ENCODE data around the gene SERPINA1. TPM values are rescaled to one million over a fixed set of nuclear protein-coding genes. Genes with fewer than 3 reads are reported as not detected.
"Not testable (repeated sequence)": the region's sequence is repeated elsewhere in the genome, so short reads cannot be mapped to it uniquely, and the experiment has no call there.

Gene SERPINA1
- total RNA-seq (2014; rRNA removed; shearing (Covaris generic)): 0.92 and 1.7 TPM in 2 replicates
- polyA plus RNA-seq (2015; cell fraction: cytosol; rRNA removed): 1.2 and 1.4 TPM in 2 replicates
- polyA plus RNA-seq (2015; cell fraction: nucleus; rRNA removed): 0.18 and 2.5 TPM in 2 replicates

DNA sequence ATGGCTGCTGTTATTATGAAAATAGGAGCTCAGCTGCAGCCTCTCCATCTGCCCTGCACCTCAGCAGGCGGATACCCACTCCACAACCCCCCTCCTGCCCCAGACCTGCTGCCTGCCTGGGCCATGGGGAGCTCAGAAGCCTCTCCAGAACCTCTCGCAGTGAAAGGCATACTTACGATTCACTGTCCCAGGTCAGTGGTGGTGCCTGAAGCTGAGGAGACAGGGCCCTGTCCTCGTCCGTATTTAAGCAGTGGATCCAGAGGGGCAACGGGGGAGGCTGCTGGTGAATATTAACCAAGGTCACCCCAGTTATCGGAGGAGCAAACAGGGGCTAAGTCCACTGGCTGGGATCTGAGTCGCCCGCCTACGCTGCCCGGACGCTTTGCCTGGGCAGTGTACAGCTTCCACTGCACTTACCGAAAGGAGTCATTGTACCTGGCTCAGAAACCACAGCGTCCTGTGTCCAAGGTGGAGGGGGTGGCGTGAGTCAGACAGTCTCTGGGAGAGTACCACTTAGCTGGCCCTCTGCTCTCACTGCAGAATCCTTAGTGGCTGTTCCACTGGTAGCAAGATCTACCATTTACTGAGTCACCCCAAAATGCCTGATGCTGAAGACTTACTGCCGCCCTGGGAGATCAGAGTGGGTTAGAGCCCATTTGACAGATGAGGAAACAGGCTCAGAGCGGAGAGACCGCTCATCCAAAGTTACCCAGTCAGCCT lies at the start of gene SERPINA1:
TSS of gene SERPINA1 (minus strand) at position 219 of the 720 bp plus-strand sequence. CDS start 5,365 bp downstream, outside the sequence.
- no peak for DNase-seq (ENCODE audit: low read depth, low spot score)
- in situ Hi-C loops (cut with HindIII; ENCODE audit: low pct_unique_long_range_greater_than_20kb, low sequenced_read_pairs): no loop called here

GRCh38 chr14:94428610-94429009 lies 40.2 kb upstream of the SERPINA1 start:
- DNase-seq (ENCODE audit: low read depth, low spot score): no peak
- in situ Hi-C loops (cut with HindIII; ENCODE audit: low pct_unique_long_range_greater_than_20kb, low sequenced_read_pairs): no loop called here

- DNase-seq (ENCODE audit: low read depth, low spot score): no peak
- in situ Hi-C loops (cut with HindIII; ENCODE audit: low pct_unique_long_range_greater_than_20kb, low sequenced_read_pairs): no loop called here
Observed at GRCh38 chr14:94427016-94427613, 38.7 kb upstream of the SERPINA1 start.

DNA sequence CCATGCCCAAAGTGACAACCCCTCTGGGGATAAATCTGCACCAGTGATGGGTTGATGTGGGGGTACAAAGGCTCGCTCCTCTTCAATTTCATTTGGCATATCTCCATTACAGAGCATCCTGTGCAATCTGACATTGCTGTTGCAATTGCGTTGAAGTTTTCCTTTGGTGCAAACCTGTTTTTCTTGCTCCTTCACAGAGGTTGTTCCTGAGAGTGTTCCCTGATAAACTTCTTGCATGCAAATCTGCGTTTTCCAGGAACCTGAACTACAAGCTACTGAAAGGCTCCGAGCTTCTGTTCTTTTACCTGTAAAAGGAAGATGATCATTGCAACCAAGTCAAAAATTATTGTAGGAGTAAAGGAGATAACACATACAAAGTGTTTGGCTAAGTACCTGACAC lies 38.1 kb upstream of the SERPINA1 start:
- in situ Hi-C loops (cut with HindIII; ENCODE audit: low pct_unique_long_range_greater_than_20kb, low sequenced_read_pairs): no loop called here
- DNase-seq (ENCODE audit: low read depth, low spot score): no peak

GRCh38 chr14:94424371-94424770 lies 36.0 kb upstream of the SERPINA1 start:
- in situ Hi-C loops (cut with HindIII; ENCODE audit: low pct_unique_long_range_greater_than_20kb, low sequenced_read_pairs): no loop called here
- no peak for DNase-seq (ENCODE audit: low read depth, low spot score)

DNA sequence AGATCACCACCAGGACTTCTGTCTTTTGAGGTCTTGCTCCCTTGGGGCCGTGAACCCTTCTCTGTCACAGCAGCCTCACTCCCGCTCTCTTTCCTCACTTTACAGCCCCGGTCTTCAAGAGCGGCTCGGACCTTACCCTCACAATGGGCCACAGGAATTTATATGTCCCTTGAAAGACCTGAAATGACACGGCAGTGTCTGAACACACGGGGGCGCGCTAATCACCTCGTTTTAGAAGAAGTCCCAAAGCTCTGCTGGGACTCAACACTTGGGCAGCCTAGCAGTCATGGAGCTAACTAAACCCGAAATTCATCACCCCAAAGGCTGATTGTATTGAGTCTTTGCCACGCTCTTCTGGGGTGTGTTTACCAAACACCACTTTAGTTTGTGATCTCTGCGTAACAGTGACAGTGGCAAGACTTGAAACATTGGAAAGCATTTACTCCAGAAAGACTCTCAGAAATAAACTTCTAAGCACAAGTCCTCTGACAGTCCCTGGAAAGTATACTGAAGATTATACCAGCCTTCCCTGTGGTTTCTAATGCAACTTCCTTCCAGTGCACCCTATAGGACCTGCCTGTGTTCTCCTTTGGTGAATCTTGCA lies 35.2 kb upstream of the SERPINA1 start:
- in situ Hi-C loops (cut with HindIII; ENCODE audit: low pct_unique_long_range_greater_than_20kb, low sequenced_read_pairs): no loop called here
- DNase-seq (ENCODE audit: low read depth, low spot score): peak; percentile 84

DNA sequence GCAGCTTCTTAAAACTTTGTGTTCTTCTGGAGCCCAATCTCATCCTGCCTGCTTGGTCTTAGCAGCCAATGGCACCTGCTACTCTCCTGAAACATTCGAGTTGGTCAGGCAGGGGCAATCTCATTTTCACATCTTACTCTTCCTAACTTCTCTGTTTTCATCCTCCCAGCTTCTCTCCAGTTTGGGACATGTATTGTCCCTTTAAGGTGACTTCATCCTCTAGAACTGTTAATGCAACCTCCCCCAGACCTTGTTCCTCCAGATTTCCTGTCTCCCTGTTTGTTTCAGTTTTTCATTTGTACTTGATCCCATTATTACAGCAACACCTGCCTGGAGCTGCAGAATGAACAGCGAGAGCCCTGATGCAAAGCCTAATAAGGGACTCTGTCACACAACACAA lies 32.9 kb upstream of the SERPINA1 start:
- no peak for DNase-seq (ENCODE audit: low read depth, low spot score)
- in situ Hi-C loops (cut with HindIII; ENCODE audit: low pct_unique_long_range_greater_than_20kb, low sequenced_read_pairs): no loop called here

DNA sequence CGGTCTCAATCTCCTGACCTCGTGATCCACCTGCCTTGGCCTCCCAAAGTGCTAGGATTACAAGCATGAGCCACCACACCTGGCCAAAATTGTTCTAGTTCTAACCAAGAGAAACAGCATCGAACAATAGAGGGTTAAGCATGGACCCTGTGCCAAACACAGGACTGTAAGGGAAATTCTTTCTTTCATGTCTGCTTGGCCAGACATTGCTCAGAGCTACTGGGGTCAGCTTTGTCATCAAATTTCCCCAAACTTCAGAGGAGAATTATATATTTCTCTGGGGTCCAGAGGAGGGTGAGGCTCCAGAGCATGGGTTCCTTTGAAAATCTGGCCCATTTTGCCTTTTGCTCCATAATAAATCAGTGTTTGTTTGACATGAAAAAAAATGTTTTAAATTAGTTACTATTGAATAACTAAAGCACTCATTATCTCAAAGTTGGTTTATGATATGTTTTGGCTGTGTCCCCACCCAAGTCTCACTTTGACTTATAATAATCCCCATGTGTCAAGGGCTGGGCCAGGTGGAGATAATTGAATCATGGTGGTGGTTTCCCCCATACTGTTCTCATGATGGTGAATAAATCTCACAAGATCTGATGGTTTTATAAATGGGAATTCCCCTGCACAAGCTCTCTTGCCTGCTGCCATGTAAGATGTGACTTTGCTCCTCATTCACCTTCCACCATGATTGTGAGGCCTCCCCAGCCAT lies 29.2 kb upstream of the SERPINA1 start:
- in situ Hi-C loops (cut with HindIII; ENCODE audit: low pct_unique_long_range_greater_than_20kb, low sequenced_read_pairs): not testable (repeated sequence)

GRCh38 chr14:94412671-94413638 lies 24.6 kb upstream of the SERPINA1 start:
- in situ Hi-C loops (cut with HindIII; ENCODE audit: low pct_unique_long_range_greater_than_20kb, low sequenced_read_pairs): no loop called here
- peak; percentile 39 for DNase-seq (ENCODE audit: low read depth, low spot score)

More for the DNA sequence above, 29.2 kb upstream of the SERPINA1 start:
- DNase-seq (ENCODE audit: low read depth, low spot score): not testable (repeated sequence)

DNA sequence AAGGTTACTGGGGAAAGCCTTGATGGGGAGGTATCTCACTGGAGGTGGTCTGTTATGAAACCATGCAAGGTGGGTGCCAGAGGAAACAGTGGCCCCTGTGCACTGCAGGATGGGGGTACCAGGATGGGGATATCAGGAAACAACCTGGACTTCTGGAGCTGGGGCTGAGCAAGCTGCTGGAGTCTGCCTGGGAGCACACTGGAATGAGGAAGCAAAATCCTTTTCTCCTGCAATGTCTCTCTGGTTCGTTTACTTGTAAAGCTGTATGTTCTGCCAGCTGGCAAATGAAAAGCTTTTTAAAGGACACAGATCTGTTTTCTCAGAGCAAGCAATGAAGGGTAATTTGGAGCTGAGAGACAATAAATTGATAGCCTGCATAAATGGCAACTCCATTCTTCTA lies 23.2 kb upstream of the SERPINA1 start:
- in situ Hi-C loops (cut with HindIII; ENCODE audit: low pct_unique_long_range_greater_than_20kb, low sequenced_read_pairs): no loop called here
- DNase-seq (ENCODE audit: low read depth, low spot score): no peak

DNA sequence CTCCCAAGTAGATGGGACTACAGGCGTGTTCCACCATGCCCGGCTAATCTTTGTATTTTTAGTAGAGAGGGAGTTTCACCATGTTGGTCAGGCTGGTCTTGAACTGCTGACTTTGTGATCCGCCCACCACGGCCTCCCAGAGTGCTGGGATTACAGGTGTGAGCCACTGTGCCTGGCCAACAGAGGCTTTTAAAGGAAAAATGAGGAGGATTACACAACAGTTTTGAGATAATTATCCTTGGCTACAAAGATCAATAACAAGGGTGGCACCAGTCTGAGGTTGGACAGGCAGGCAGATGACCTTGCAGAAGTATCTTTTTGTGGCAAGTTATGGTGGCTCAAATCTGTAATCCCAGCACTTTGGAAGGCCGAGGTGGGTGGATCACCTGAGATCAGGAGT lies 21.0 kb upstream of the SERPINA1 start:
- DNase-seq (ENCODE audit: low read depth, low spot score); in situ Hi-C loops (cut with HindIII; ENCODE audit: low pct_unique_long_range_greater_than_20kb, low sequenced_read_pairs): not testable (repeated sequence)

DNA sequence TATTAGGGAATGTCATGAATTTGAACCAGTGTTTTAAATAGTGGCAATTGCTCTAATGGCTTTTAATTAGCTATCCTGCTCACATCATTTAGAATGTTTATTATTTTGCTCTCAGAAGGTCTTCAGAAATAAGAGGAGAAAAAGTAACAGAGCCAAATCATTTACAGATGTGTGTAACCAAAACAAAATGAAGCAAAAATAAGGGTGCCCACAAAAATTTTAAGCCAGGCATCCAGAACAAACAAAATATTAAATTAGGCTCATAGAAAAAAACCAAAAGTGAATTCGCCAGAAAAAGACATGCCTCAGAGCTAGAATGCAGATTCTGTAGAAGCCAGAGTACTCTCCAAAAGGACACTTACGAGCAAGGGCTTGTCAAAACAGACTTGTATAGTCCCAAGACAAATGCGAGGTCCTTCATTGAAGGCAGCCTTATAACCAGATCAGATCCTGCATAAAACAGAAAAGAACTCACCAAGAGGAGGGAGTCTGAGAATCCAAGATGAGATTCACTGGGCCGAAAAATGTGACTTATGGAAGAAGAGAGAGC lies 20.2 kb upstream of the SERPINA1 start:
- in situ Hi-C loops (cut with HindIII; ENCODE audit: low pct_unique_long_range_greater_than_20kb, low sequenced_read_pairs): no loop called here
- DNase-seq (ENCODE audit: low read depth, low spot score): no peak

- DNase-seq (ENCODE audit: low read depth, low spot score): no peak
- in situ Hi-C loops (cut with HindIII; ENCODE audit: low pct_unique_long_range_greater_than_20kb, low sequenced_read_pairs): no loop called here
Observed at GRCh38 chr14:94407906-94408305, 19.5 kb upstream of the SERPINA1 start.

DNA sequence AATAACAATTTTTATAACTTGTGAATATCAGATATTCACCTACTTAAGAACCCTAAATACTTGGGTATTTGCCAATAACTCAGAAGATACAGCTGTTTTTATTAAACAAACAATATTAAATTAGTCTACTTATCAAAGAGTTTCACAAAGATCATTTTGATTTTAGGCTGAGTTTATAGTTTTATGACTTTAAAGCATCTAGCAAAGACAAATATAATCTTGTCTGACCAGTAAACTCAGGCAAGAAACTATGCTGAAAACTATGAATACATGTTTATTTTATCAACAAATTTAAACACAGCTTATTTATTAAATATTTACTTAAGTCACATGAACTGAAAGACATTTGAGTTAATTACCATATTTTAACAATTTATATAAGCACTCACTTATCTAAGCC lies 18.5 kb upstream of the SERPINA1 start:
- in situ Hi-C loops (cut with HindIII; ENCODE audit: low pct_unique_long_range_greater_than_20kb, low sequenced_read_pairs): no loop called here
- DNase-seq (ENCODE audit: low read depth, low spot score): no peak

DNA sequence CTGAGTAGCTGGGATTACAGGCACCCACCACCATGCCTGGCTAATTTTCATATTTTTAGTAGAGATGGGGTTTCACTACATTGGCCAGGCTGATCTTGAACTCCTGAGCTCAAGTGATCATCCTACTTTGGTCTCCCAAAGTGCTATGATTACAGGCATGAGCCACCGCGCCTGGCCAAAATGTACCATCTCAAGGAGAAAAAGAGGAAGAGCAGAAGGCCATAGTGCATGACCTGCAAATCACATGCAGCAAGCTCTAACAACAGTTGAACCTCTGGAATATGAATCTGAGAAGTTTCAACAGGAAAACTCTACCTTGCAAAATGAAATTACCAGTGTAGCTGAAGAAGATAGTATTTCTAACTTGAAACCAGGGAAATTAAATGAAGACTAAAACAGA lies 17.1 kb upstream of the SERPINA1 start:
- in situ Hi-C loops (cut with HindIII; ENCODE audit: low pct_unique_long_range_greater_than_20kb, low sequenced_read_pairs): no loop called here
- no peak for DNase-seq (ENCODE audit: low read depth, low spot score)

GRCh38 chr14:94404561-94404960 lies 16.2 kb upstream of the SERPINA1 start:
- in situ Hi-C loops (cut with HindIII; ENCODE audit: low pct_unique_long_range_greater_than_20kb, low sequenced_read_pairs): no loop called here
- no peak for DNase-seq (ENCODE audit: low read depth, low spot score)
